Body of pancreas (tissue), 4 donors: ENCODE results near the gene ELF5. TPM values are rescaled to one million over a fixed set of nuclear protein-coding genes. Genes with fewer than 3 reads are reported as not detected.

Experiments
- ATAC-seq: fragments of 150-250 bp; one replicate; pipeline ENCODE4 v1.9.1; 2016
- DNase-seq, 4 donors: peaks; one replicate each; pipeline ENCODE4 v3.0.0-alpha.2; 2019
- H3K27ac ChIP-seq, 4 donors: fragments of 200-600 bp; sonication (generic); 1 replicate in 3 of 4; 2 replicates in 1 of 4; pipeline versions ENCODE4 v1.5.1 to v1.6.1; 2016 to 2019; ENCODE audit warnings: mild to moderate bottlenecking in 1 of 4, mixed read lengths in 1 of 4, moderate library complexity in 1 of 4
- H3K27me3 ChIP-seq, 2 donors: fragments of 200-600 bp; sonication (generic); one replicate each; pipeline ENCODE4 v1.6.0; 2016; ENCODE audit warnings: mild to moderate bottlenecking in 1 of 2
- H3K36me3 ChIP-seq, 2 donors: fragments of 200-600 bp; sonication (generic); replicated peaks in 1 of 2; 2 replicates each; pipeline ENCODE4 v1.5.1; 2016; ENCODE audit warnings: low read depth in 2 of 2; ENCODE audit not compliant: insufficient read depth in 1 of 2
- H3K4me1 ChIP-seq: fragments of 200-600 bp; sonication (generic); one replicate; pipeline ENCODE4 v1.6.0; 2016
- H3K4me3 ChIP-seq, 2 donors: fragments of 200-600 bp; sonication (generic); 1 replicate in 1 of 2; 2 replicates in 1 of 2; pipeline ENCODE4 v1.5.1; 2016 to 2019
- H3K9me3 ChIP-seq, 3 donors: fragments of 200-600 bp; sonication (generic); 1 replicate in 2 of 3; 2 replicates in 1 of 3; pipeline ENCODE4 v1.5.1; 2016
- CTCF ChIP-seq, 7 experiments: fragments of 450-650 bp in 4 of 7; fragments of 200-600 bp in 3 of 7; sonication (generic) in 3 of 7; IDR thresholded peaks; one replicate each; pipeline ENCODE4 v1.5.1; 2016 to 2019; ENCODE audit warnings: antibody characterized with exemption in 7 of 7
- POLR2A ChIP-seq, 3 donors: fragments of 450-650 bp; IDR thresholded peaks; one replicate each; pipeline ENCODE4 v1.6.1; 2016; ENCODE audit warnings: antibody characterized with exemption in 3 of 3, mild to moderate bottlenecking in 2 of 3
- WGBS, 2 donors: methylation state at CpG; one replicate each; pipeline ENCODE4 v1.1.5; 2017; 5-methylcytosine and 5-hydroxymethylcytosine counted together
- intact Hi-C: fragments of 100-400 bp; cut with DNase I; formaldehyde crosslinking; loops from one replicate; pipeline ENCODE4 v1.15.1; 2023
- total RNA-seq, 2 donors: library from RNA; depleted of rRNA; stranded (reverse); fragments of >200 nt; gene quantifications; one replicate each; pipeline ENCODE4 v1.1.0, GENCODE V29; 2016

The ELF5 gene
- total RNA-seq, 2 donors from 2014 or later: not detected

DNA sequence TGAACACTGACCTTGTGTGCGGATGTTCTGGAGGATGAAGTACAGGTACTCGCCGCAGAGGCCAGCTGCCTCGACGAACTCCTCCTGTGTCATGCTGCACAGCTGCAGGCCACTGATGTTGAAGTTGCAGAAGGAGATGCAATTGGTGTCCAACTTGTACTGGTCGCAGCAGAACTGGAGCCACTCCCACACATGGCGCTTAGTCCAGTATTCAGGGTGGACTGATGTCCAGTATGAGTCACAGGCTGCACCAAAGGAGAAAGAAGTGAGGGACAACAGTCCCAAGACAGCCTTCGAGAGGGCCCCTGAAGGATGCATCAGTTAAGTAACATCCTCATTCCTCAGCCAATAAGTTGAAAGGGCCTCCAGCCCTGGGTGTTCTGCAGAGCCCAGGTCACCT, 20.1 kb downstream of the ELF5 start:
- no peak for ATAC-seq
- TF ChIP-seq POLR2A (IDR thresholded peaks at IDR 0.05) (no peak), CTCF (IDR thresholded peaks at IDR 0.05) (no peak)
- DNase-seq: no peak
- H3K27ac ChIP-seq: no peak overlapping the region
- H3K4me3 ChIP-seq: no peak overlapping the region
- no peaks in the 10 kb centered on the region for H3K27me3 ChIP-seq
- intact Hi-C loops: loop anchor here (5.0 to 10.0 kb wide), 2 partner anchors 126 to 319 kb away; no protein-coding TSS in a partner anchor
- H3K4me1 ChIP-seq: no peaks in the 10 kb centered on the region
- H3K9me3 ChIP-seq: no peaks in the 10 kb centered on the region
- H3K36me3 ChIP-seq: no peaks in the 10 kb centered on the region
- 62 to 67% methylated on average over 8 of the region's 8 CpGs for WGBS, 2 donors

- H3K4me1 ChIP-seq: no peaks in the 10 kb centered on the region
- peak; percentile 71 to 85 (median 76) for DNase-seq
- H3K27ac ChIP-seq: no peak overlapping the region
- H3K36me3 ChIP-seq: no peaks in the 10 kb centered on the region
- WGBS, 2 donors: 38 to 40% methylated on average over 8 of the region's 8 CpGs
- no peaks in the 10 kb centered on the region for H3K27me3 ChIP-seq
- peak; percentile 52 for ATAC-seq
- H3K4me3 ChIP-seq: no peak overlapping the region
- TF ChIP-seq POLR2A (IDR thresholded peaks at IDR 0.05) (no peak), CTCF (IDR thresholded peaks at IDR 0.05) (peak; percentile 24 to 81 (median 78))
- no peaks in the 10 kb centered on the region for H3K9me3 ChIP-seq
- intact Hi-C loops: loop anchor here (5.0 to 10.0 kb wide), 2 partner anchors 126 to 318 kb away; no protein-coding TSS in a partner anchor
Observed at GRCh38 chr11:34492806-34493414, 20.7 kb downstream of the ELF5 start.

- intact Hi-C loops: loop anchor here (5.0 to 10.0 kb wide), 2 partner anchors 123 to 316 kb away; no protein-coding TSS in a partner anchor
Observed at GRCh38 chr11:34490304-34490703, 23.3 kb downstream of the ELF5 start.

GRCh38 chr11:34488855-34489557, 24.6 kb downstream of the ELF5 start:
- no peak for TF ChIP-seq POLR2A (IDR thresholded peaks at IDR 0.05)
- TF ChIP-seq CTCF (IDR thresholded peaks at IDR 0.05): no peak
- 84% methylated on average over 12 of the region's 12 CpGs for WGBS, 2 donors

More at GRCh38 chr11:34490304-34490703, 23.3 kb downstream of the ELF5 start:
- WGBS, 2 donors: 68 to 70% methylated on average over 2 of the region's 2 CpGs
- H3K4me1 ChIP-seq: no peaks in the 10 kb centered on the region
- H3K27me3 ChIP-seq: no peaks in the 10 kb centered on the region
- H3K4me3 ChIP-seq: no peak overlapping the region
- DNase-seq (no peak), ATAC-seq (no peak)
- H3K27ac ChIP-seq: no peak overlapping the region
- H3K36me3 ChIP-seq: no peaks in the 10 kb centered on the region
- no peaks in the 10 kb centered on the region for H3K9me3 ChIP-seq
- TF ChIP-seq POLR2A (IDR thresholded peaks at IDR 0.05) (no peak), CTCF (IDR thresholded peaks at IDR 0.05) (no peak)

More at GRCh38 chr11:34488855-34489557, 24.6 kb downstream of the ELF5 start:
- no peak overlapping the region for H3K4me3 ChIP-seq
- no peaks in the 10 kb centered on the region for H3K36me3 ChIP-seq
- no peak for ATAC-seq
- no peak overlapping the region for H3K27ac ChIP-seq
- intact Hi-C loops: no loop called here
- H3K27me3 ChIP-seq: no peaks in the 10 kb centered on the region
- no peaks in the 10 kb centered on the region for H3K4me1 ChIP-seq
- no peaks in the 10 kb centered on the region for H3K9me3 ChIP-seq
- no peak for DNase-seq
